ENCODE measurements around the gene ZNF483.
"Not testable (repeated sequence)": the region's sequence is repeated elsewhere in the genome, so short reads cannot be mapped to it uniquely, and the experiment has no call there.

ZNF483 gene

GRCh38 chr9:111610845-111611244, 85.9 kb downstream of the ZNF483 start:
- DNase-seq: no peak

GRCh38 chr9:111613436-111614040, 88.6 kb downstream of the ZNF483 start:
- no peak for DNase-seq

DNA sequence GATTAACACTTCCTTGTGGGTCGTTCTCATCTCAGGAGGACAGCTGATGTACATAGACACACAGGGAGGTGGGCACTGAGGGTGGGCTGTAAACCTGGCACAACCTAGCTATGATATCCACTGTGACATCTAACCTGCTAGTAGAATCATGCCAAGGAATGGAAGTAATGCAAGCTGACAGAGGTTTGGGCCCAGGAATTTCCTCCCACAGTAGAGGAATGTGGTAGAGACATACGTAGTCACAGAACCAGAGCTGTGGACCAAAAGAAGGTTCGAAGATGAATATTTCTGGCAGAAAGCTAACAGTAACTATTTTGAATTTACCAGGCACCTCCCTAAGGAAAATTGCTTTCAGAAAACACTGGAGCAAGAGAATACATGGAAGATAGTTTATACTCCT, 90.9 kb downstream of the ZNF483 start:
- DNase-seq: no peak

GRCh38 chr9:111617349-111617748, 92.4 kb downstream of the ZNF483 start:
- DNase-seq: not testable (repeated sequence)

DNA sequence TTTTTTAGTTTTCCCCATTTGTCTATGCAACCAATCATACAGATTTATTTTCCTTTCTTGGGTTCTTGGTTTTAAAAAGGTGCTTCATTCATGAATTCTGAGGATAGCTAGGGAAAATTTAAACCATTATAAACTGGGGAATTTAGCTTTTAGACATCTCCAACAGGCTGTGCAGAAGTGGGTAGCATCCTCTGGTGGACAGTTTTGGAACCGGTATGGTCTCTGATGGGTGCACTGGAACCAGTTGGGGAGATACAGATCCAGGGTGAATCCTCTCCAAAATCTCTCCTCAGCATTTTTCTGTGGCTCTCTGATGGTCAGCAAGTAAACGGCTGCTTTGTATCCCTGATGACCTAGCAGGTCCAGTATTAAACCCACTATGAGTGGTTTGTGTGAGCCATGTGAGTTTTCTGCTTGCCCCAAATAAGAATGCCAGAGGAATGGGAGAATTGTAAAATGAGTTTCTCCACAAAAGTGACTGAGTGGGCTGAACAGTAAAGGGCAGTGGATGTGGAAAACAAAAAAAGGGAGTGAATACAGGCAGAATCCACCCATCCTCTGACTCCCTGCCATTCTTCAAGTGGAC, 97.0 kb downstream of the ZNF483 start:
- peak; percentile 33 to 46 for DNase-seq

DNA sequence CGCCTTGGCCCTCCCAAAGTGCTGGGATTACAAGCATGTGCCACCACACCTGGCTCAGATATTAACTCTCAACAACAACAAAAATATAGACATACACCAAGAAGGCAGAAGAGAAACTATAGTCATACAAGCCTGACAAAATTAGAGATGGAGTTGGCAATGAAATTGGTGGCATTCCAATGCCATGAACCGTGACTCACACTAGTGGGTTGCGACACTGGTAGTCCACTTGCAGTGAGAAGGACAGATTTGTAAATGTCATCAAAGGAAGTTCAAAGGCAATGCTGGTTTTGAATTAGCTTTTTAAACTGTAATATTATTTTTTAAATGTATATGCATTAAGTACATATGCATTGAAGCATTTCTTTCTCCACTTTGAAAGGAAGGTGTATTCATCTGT, 97.6 kb downstream of the ZNF483 start:
- peak; percentile 53 to 79 for DNase-seq
